ENCODE measurements around the gene FOXK1.

- TF ChIP-seq NFRKB (IDR thresholded peaks at IDR 0.05) (no peak), ELF4 (IDR thresholded peaks at IDR 0.05) (no peak), FOXM1 (IDR thresholded peaks at IDR 0.05; ENCODE audit: borderline replicate concordance) (no peak)
Observed at GRCh38 chr7:4808565-4808964, 126.5 kb downstream of the FOXK1 start.

Data from HEK293T (cell line).